Anterior cingulate cortex (tissue), 58 donors: ENCODE measurements around the gene ADARB2.

ENCODE experiments used
- DNase-seq, 58 donors: peaks; one replicate each; lab custom pipeline; 2025; lab: John Stamatoyannopoulos, UW

ADARB2 gene

DNA sequence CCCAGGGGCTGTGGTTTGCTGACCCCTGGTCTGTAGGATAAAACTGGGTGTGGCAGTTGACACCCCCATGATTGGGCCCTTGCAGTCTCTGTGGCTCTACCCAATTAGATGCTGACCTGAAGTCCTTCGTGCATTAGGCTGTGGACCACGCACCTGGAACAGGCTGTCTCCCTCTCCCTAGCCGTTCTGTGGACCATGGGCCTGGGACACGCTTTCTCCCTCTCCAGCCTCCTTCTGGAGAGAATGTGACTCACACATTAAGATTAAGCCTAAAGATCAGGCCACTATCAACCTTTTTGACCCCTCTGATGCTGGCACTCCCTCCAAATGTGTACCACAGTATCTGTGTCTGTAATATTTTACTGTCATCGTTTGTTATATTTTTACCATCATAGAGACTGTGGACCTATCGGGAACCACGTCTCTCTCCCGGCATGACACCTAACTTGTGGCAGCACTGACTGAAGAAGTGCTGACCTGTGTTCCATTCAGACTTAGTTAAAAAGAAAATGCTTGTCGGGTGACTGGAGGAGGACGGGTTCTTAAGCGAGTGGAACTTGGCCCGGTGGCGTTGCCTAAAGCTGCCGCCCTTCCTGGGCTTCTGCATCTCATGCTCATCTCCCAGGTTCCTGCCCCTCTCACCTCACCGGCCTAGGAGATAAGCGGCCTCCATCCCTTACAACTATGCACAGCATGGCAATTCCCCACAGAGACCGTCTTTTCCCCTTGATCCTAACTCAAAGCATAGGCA, 588.3 kb downstream of the ADARB2 start:
- no peak for DNase-seq

DNA sequence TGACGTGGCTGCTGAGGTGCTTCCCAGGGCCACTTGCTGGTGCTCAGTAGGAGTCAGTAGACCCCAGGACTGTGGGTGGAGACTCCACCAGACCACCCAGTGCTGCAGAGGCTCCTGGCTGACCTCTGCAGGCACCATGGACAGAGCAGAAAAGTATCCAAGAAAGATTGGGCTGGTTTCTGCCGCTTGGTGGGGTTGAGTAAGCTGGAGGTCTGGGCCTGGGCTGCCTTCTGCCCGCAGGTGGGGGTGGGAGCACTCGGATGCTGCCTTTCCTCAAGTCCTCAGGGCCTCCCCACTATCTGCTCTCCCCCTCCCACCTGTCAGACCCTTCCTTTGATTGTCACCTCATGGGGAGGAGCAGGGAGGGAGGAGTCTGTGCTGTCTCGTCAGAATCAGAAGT, 589.5 kb downstream of the ADARB2 start:
- DNase-seq = no peak

DNA sequence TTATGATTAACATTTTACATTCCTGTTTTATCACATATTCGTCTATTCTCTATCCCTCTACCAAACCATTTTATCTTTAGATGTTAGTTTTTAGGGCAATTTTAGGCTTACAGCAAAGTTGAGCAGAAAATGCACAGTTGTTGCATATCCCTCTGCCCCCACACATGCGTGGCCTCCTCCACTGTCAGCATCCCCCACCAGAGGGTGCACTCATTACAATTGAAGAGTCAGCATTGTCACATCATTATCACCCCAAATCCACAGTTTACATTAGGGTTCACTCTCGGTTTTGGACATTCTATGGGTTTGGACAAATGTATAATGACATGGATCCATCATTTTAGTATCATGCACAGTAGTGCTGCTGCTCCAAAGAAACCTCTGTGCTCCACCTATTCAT, 594.7 kb downstream of the ADARB2 start:
- DNase-seq = peak in 3 of 58 donors; percentile 5 to 15 (median 13)

DNA sequence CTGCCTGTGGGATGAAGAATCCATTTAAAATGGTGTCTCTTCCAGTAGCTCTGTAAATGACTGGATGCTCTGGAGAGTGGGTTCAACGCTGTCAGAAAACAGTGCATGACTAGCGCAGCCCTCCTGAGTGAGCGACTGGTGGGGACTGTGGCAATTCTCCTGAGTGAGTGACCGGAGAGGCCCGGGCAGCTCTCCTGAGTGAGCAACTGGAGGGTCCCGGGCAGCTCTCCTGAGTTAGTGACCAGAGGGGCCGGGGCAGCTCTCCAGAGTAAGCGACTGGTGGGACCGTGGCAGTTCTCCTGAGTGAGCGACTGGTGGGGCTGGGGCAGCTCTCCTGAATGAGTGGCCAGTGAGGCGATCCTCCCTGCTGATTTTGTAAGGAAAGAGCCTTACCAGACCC, 595.6 kb downstream of the ADARB2 start:
- DNase-seq = no peak

DNA sequence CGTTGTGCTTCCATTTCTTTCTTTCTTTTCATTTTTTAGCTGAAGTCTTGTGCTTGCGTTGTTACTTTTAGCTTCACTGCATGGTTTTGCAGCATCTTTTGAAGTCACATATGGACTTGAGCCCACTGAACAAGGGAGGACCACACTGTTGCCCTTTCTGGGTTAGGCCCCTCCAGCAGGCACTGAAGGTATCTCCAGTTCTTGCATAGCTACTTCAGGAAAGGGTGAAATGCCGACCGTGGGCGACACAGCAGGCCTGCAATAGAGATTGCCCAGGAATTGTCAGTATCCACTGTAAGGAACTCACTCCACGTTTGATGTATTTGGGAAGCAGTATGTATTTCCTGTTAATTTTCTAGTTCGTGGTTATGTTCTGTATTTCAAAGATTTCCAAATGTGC, 596.1 kb downstream of the ADARB2 start:
- no peak for DNase-seq

DNA sequence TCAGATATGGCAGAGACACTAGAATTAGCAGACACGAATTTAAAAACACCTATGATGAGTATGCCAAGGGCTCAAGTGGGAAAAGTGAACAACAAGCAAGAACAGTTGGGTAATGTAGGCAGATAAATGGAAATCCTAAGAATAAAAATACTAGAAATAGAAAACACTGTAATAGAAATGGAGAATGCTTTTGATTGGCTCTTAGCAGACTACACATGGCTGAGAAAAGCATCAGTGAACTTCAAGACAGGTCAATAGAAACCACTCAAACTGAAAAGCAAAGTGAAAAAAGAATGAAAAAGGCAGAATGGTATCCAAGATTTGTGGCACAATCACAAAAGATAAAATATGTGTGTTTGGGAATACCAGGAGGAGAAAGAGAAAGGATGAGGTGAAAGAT, 598.8 kb downstream of the ADARB2 start:
- no peak for DNase-seq

DNA sequence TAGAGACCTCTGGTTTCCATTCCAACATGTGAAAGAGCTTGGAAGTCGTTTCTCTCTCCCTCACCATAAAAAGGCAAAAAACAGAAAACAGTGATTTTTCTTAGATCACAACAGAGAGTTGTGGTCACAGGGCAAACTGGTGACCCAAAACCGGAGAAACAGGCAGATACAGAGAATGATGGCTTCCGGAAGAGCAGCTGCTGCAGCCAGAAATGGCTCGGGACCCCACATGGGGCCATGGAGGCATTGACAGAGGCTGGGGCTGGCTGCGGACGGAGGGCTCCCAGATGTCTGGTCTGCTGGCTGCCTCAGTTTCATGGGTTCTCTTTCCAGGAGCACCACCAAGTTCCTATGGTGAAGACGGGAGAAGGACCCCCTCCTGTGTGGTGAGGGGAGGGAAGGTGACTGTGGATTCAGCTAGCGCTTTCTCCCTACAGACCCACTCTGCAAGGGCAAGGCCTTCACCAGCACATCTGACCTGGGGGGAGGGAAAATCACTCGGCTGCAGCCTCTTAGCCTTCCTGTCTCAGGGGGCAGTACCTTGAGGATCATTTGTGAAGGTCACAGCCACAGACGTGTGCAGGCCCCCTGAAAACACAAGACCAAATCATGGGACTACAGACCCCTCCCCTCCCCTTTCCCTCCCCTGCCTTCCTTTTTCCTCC, 599.7 kb downstream of the ADARB2 start:
- DNase-seq = no peak

DNA sequence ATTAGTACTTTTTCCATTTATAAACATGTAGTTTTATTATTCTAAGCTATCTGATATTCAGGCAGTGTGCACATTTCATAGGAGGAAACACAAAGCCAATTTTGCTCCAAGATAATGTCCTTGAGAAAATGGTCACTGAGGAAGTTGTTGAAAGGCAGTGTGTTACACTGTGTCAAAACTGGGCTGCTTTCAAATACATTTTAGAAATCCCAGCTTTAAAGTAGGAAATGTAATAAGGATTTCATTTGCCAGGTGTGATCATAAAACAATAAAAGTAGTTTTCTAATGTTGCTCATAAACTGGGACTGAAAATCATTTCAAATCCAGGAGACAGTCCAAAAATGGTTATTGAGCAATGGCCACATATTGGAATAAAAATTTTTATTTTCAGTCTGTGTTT, 601.1 kb downstream of the ADARB2 start:
- no peak for DNase-seq

DNA sequence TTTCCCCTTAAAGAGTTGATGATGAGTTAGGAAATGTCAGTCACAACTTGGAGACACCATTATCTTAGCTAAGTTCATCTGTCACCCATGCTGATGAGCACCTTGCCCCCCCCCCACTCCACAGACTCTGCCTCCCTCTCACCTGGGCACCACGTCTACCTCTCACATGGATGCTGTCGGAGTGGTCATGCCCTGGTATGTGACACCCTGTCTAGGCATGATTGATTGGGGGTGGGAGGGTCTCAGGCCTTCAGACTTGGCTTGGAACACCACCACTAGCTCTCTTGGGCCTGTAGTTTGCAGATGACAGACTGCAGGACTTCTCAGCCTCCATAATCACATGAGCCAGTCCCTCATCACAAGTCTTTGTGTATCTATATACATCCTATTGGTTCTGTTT, 603.2 kb downstream of the ADARB2 start:
- DNase-seq = no peak

DNA sequence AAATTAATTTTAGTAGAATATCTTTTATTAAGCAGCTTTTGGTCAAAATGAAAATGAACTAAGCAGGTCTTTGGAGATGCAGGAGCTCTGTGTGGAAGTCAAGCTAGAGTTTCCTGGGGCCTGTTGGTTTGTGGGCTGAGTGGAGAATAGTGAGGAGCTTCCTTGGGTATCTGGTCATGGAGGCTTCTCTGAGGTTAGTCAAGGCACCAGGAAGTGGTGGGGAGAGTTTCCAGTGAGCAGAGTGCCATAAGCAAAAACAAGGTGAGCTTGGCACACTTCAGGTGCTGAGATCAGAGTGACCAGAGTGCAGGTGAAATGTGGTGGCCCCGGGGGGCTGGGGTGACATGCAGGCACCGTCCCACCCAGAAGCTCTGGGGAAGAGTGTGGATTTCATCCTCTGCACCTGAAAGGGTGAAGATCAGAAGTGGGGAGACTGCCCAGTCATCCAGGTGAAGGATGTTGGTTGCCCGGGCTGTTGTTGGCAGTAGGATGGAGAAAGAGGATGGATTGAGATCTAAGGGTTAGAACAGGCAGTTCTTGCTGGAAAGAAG, 603.8 kb downstream of the ADARB2 start:
- no peak for DNase-seq

DNA sequence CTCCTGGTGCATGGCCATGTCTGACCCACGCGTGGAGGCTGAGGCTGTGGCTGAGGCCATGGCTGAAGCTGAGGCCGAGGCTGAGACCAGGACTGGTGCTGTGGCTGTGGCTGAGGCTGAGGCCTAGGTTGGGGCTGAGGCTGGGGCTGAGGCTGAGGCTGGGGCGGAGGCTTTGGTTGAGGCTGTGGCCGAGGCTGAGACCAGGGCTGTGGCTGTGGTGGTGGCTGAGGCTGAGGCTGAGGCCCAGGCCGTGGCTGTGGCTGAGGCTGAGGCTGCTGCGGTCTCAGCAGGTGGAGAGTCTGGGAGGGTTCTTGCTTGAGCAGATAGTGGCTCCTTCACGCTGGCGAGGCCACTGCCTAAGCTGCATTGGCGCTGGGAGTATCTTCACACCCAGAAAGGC, 604.7 kb downstream of the ADARB2 start:
- no peak for DNase-seq

DNA sequence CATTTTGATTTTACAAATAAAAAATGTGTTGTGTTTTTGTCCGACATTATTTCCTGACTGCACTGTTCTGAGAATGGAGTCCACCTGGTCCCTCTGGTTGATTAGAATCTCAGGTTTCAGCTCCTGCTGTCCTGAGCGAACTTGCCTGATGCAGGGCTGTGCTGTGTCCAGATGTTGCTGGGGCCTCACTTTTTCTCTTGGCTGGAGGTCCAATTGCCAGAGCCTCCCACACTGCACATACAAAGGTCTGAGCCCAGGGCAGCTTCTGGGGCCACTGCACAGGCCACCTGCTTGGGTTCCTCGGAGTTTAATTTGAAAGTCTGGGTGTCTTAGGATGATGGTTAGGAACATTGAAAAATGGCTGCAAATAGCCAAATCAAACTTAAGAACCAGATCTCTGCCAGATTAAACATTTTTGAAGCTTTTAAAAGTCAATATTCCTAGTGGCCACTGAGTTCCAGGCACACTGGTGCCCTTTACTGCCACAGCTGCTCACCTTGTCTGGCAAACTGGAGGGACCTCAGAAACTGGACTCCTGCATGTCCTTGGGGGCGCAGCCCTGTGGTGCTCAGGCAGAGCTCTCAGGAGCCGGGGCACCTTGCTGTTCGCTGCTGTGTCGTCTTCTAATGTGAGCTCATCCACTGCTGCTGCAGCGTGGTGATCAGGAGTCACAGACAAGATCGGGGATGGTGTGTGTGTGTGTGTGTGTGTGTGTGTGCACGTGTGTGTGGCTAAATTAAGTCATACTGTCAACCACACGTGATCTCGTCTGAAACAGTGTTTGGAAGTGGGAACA, 606.1 kb downstream of the ADARB2 start:
- no peak for DNase-seq

DNA sequence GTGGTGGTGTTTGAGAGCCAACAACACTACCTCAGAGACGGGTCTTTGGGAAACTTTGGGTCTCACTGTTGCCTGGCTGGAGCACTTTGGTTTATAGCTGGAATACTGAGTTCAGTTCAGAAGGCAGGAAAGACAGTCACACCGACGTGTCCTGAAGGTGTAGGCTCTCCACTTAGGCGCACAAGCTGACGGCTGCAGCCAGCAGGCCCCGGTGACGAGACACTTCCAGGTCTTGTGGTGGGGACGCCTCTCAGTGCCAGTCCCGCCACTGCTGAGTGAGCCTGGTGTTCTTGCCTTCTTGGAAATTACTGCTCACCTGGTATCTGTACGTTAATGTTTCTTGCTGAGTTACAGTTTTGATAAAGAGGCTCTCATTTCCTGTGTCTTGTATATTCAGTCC, 607.1 kb downstream of the ADARB2 start:
- no peak for DNase-seq

DNA sequence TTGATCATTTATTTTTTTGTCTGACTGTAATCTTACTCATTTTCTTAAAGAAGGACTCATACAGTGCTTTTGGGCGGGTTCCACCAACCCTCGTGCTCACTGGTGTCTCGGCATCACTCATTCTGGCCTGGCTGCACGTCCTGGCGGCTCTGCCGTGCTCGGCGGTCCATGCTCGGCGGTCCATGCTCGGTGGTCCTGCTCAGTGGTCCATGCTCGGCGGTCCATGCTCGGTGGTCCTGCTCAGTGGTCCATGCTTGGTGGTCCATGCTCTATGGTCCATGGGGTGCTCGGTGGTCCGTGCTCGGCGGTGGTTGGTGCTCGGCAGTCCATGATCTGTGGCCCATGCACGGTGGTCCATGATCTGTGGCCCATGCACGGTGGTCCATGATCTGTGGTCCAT, 608.7 kb downstream of the ADARB2 start:
- DNase-seq = no peak

DNA sequence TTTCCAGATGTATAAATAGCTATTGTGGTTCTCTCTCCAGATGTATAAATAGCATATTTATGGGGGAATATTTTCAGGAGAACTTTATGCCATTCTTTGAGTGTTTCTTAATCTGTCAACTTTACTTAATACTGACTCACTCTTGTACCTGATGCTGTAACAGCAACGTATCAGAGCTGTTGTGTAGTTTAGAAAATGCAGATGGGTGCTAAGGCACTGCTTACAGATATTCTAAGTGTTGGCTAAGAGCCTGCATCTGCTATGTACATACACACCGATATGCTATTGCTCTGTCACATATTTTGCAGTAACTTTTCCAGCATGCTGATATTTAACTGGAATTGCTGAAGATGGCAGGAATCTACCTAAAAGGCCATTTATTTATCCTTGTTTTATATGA, 609.2 kb downstream of the ADARB2 start:
- DNase-seq = no peak

DNA sequence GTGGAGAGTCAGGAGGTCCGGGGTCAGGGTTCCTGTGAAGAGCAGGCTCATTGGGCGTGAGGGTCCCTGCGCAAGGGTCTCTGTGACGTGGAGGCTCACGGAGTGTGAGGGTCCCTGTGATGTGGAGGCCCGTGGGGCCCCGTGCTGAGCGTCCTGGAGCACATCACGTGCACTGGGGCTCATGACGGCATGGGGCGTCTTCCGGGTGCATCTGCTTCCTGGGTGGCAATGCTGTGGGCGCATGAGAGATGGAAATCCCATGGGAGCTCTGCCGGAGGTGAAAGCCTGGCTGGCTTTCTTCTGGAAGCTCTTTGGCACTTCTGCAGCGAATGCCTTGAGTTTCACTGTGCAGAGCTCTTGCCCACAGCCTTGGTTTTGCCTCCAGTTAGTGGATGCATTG, 609.7 kb downstream of the ADARB2 start:
- DNase-seq = no peak
